MM.1S (cell line): Measurements from ENCODE around the gene KLHL21.

Experiments
- DNase-seq: peaks from one replicate; pipeline ENCODE4 v3.0.0-alpha.2; 2015
- H2AFZ ChIP-seq: fragments of 300-600 bp; sonication (generic); 2 replicates; pipeline ENCODE4 v1.6.0; 2016; ENCODE audit warnings: antibody characterized with exemption, low read length
- H3F3A ChIP-seq: fragments of 300-600 bp; sonication (generic); 2 replicates; pipeline ENCODE4 v1.6.1; 2016; ENCODE audit warnings: mild to moderate bottlenecking, antibody characterized with exemption, low read length, moderate library complexity, mixed read lengths; ENCODE audit not compliant: insufficient read depth
- H3K27ac ChIP-seq: fragments of 300-600 bp; sonication (generic); 2 replicates; pipeline ENCODE4 v1.5.1; 2016; ENCODE audit warnings: mild to moderate bottlenecking, low read length
- H3K27me3 ChIP-seq: fragments of 300-600 bp; sonication (generic); replicated peaks from 2 replicates; pipeline ENCODE4 v1.6.0; 2016; ENCODE audit warnings: low read length; ENCODE audit not compliant: insufficient read depth
- H3K36me3 ChIP-seq: fragments of 300-600 bp; sonication (generic); replicated peaks from 2 replicates; pipeline ENCODE4 v1.6.1; 2016; ENCODE audit warnings: mild to moderate bottlenecking, low read length, mixed read lengths; ENCODE audit not compliant: insufficient read depth
- H3K4me1 ChIP-seq: fragments of 300-600 bp; sonication (generic); 2 replicates; pipeline ENCODE4 v1.6.1; 2016; ENCODE audit warnings: low read length, mixed read lengths
- H3K4me2 ChIP-seq: fragments of 300-600 bp; sonication (generic); 2 replicates; pipeline ENCODE4 v1.6.0; 2016; ENCODE audit warnings: low read depth, low read length
- H3K4me3 ChIP-seq: fragments of 300-600 bp; sonication (generic); 2 replicates; pipeline ENCODE4 v1.5.1; 2016; ENCODE audit warnings: low read length, mixed read lengths
- H3K79me2 ChIP-seq: fragments of 300-600 bp; sonication (generic); 2 replicates; pipeline ENCODE4 v1.6.1; 2016; ENCODE audit warnings: mixed run types, low read length, mixed read lengths
- H3K9ac ChIP-seq: fragments of 300-600 bp; sonication (generic); 2 replicates; pipeline ENCODE4 v1.6.1; 2016; ENCODE audit warnings: low read length, mixed read lengths
- H3K9me2 ChIP-seq: fragments of 300-600 bp; sonication (generic); replicated peaks from 2 replicates; pipeline ENCODE4 v1.6.1; 2016; ENCODE audit warnings: mild to moderate bottlenecking, low read length, mixed read lengths; ENCODE audit not compliant: insufficient read depth
- H3K9me3 ChIP-seq: fragments of 300-600 bp; sonication (generic); replicated peaks from 2 replicates; pipeline ENCODE4 v1.6.1; 2016; ENCODE audit warnings: mild to moderate bottlenecking, low read length, mixed read lengths; ENCODE audit not compliant: insufficient read depth
- H4K20me1 ChIP-seq: fragments of 300-600 bp; sonication (generic); 2 replicates; pipeline ENCODE4 v1.6.1; 2016; ENCODE audit warnings: mild to moderate bottlenecking, low read length, moderate library complexity, mixed read lengths; ENCODE audit not compliant: insufficient read depth
- CTCF ChIP-seq: fragments of 300-600 bp; sonication (generic); IDR thresholded peaks from 2 replicates; pipeline ENCODE4 v1.5.1; 2016; ENCODE audit warnings: antibody characterized with exemption, low read length, mixed read lengths
- EZH2 ChIP-seq: fragments of 300-600 bp; sonication (generic); optimal IDR thresholded peaks from 2 replicates; pipeline ENCODE3; 2017; ENCODE audit warnings: low read depth, mild to moderate bottlenecking, antibody characterized with exemption, low read length, mixed read lengths
- EZH2phosphoT487 ChIP-seq: fragments of 300-600 bp; sonication (generic); IDR thresholded peaks from 2 replicates; pipeline ENCODE4 v1.6.1; 2018; ENCODE audit warnings: antibody characterized with exemption, low read length

Gene KLHL21

DNA sequence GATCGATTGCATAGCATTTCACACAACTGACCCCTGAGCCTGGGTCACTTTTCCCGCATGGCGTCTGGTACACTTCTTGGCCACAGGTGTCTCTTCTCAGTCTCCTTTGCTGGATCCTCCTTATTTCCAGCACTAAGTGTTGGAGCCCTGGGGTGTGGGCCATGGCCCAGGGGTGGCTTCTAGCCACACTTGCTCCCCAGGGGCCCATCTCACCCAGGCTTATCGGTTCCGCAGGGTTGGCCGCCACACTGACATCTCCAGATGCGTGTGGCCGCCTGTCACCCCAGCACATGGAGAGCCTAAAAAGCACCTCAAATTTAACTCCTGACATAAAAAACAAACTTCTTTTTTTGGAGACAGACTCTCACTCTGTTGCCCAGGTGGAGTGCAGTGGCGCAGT is 24.4 kb upstream of the KLHL21 start:
- Histone ChIP-seq H3K9me3 (no peaks in the 10 kb centered on the region), H3K27me3 (no peaks in the 10 kb centered on the region), H3F3A (peaks cover 14% of the 10 kb centered on the region), H4K20me1 (no peaks in the 10 kb centered on the region), H3K4me1 (peaks cover 12% of the 10 kb centered on the region; the same call in 1 of the 2 replicates), H3K4me2 (no peak overlapping the region), H2AFZ (no peak overlapping the region), H3K36me3 (no peaks in the 10 kb centered on the region; the same call in 1 of the 2 replicates), H3K4me3 (no peak overlapping the region), H3K27ac (no peak overlapping the region), H3K9ac (no peak overlapping the region), H3K9me2 (no peaks in the 10 kb centered on the region), H3K79me2 (peaks cover 54% of the 10 kb centered on the region)
- DNase-seq = peak; percentile 2
- TF ChIP-seq EZH2phosphoT487 = no peak
- no peak for TF ChIP-seq CTCF
- TF ChIP-seq EZH2 = no peak

DNA sequence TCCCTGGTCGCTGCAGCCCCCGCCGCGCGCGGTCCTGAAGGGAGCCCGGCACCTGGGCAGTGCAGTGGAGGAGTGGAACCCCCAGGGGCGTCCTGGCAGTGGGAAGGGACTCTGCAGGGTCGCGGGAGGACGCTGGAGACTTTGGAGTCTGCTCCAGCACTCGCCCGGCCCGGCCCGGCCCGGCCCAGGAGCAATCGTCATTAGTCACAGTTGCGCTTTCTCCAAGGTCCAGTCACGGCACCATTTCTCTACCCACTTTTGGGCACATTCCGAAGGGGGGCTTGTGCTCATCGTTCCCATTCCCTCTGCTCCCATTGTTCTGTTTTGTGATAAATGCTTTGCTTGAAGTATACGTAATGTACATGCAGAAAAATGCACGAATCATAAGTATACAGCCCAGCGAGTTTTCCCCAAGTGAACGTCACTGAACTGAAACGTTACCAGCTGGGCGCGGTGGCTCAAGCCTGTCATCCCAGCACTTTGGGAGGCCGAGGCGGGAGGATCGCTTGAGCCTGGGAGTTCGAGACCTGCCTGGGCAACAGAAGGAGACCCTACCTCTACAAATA is 23.0 kb upstream of the KLHL21 start:
- Histone ChIP-seq H3F3A (peaks cover 14% of the 10 kb centered on the region), H4K20me1 (no peaks in the 10 kb centered on the region), H3K4me1 (peaks cover 12% of the 10 kb centered on the region; the same call in 1 of the 2 replicates), H3K9me2 (no peaks in the 10 kb centered on the region), H3K9ac (peak overlapping the region; percentile 66), H3K36me3 (no peaks in the 10 kb centered on the region; the same call in 1 of the 2 replicates), H3K4me3 (peak overlapping the region; percentile 73), H3K27ac (peak overlapping the region; percentile 56; the same call in 1 of the 2 replicates), H3K4me2 (peak overlapping the region; percentile 74), H3K9me3 (no peaks in the 10 kb centered on the region), H2AFZ (peak overlapping the region; percentile 55), H3K27me3 (no peaks in the 10 kb centered on the region), H3K79me2 (peaks cover 57% of the 10 kb centered on the region)
- TF ChIP-seq EZH2 = no peak
- TF ChIP-seq EZH2phosphoT487 = no peak
- TF ChIP-seq CTCF = no peak
- peak; percentile 59 for DNase-seq

DNA sequence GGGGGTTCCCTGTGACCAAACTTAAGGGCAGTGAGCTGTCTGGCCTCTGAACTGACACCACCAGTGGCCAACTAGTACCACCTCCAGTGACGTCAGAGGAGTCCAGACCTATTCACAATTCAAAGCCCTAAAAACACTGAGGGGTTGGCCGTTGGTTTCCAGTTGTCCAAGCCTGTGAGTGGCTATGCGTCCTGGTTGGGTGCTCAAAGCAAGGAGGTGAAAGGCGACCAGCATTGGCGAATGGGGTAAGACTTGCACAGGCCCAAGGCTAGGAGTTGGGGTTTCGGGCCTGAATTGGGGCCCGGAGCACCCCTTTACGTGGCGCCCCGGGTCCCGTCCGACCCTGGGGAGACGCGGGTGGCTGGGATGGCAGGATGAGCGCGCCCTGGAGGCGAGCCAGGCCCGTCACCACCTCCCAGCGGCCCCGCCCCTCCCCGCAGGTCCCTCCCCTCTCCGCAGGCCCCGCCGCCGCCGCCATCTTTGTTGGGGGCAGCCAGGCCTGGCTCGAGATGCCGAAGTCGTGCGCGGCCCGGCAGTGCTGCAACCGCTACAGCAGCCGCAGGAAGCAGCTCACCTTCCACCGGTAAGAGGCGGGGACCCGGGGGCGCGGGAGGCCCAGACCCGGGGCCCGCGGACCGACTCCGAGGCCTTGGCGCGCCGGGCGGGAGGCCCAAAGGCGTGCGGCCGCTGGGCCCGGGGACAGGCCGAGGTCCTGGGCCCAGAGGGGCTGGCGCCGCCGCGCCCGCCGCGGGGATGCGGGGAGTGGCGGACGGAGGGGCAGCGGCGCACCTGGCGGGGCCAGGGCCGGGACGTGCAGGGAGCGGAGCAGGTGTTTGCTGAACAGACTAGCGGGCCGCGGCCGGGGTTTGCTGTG is 22.3 kb upstream of the KLHL21 start, which contains the start of gene THAP3:
TSS of gene THAP3 (plus strand) at position 159 of the 874 bp plus-strand sequence. CDS start at position 510, 351 bp downstream.
- no peaks in the 10 kb centered on the region for H4K20me1 ChIP-seq

More for the DNA sequence above, 22.3 kb upstream of the KLHL21 start, which contains the start of gene THAP3:
- peak; percentile 85 for DNase-seq
- Histone ChIP-seq H3F3A (peaks cover 14% of the 10 kb centered on the region), H3K36me3 (no peaks in the 10 kb centered on the region; the same call in 1 of the 2 replicates), H2AFZ (peak within 1 kb of the TSS; percentile 55), H3K9me3 (no peaks in the 10 kb centered on the region), H3K4me3 (peak within 1 kb of the TSS; percentile 73), H3K9ac (peak within 1 kb of the TSS; percentile 66), H3K4me2 (peak within 1 kb of the TSS; percentile 81), H3K27me3 (no peaks in the 10 kb centered on the region), H3K9me2 (no peaks in the 10 kb centered on the region), H3K79me2 (peaks cover 61% of the 10 kb centered on the region), H3K27ac (peak within 1 kb of the TSS; percentile 56; the same call in 1 of the 2 replicates), H3K4me1 (peaks cover 12% of the 10 kb centered on the region; the same call in 1 of the 2 replicates)
- TF ChIP-seq CTCF (peak; percentile 44), EZH2phosphoT487 (no peak)
